H1 (cell line): ENCODE results near the gene DTL. TPM values are rescaled to one million over a fixed set of nuclear protein-coding genes. Genes with fewer than 3 reads are reported as not detected.
A peak's percentile ranks its signal among the peaks of the same experiment; 100 is the strongest.

Experiments used
- ASH2L ChIP-seq: fragments of 200-600, 300-600 bp; sonication (generic); IDR thresholded peaks from one replicate; pipeline ENCODE4 v1.7.1; 2017; ENCODE audit warnings: low read length
- BCL11A ChIP-seq, 2 experiments: IDR thresholded peaks; one replicate each; pipeline ENCODE4 v1.6.1; 2011; ENCODE audit warnings: low read depth in 2 of 2, low read length in 2 of 2, mild to moderate bottlenecking in 2 of 2
- BRCA1 ChIP-seq: IDR thresholded peaks from 2 replicates; pipeline ENCODE4 v1.6.1; 2012; ENCODE audit warnings: low read depth, low read length, improper control_type of control experiment
- CBX8 ChIP-seq: fragments of 300-800, 300-1000 bp; sonication (generic); IDR thresholded peaks from 2 replicates; pipeline ENCODE4 v1.7.1; 2016; ENCODE audit warnings: low read depth, low read length, borderline replicate concordance
- CHD1 ChIP-seq: IDR thresholded peaks from 2 replicates; pipeline ENCODE4 v1.6.1; 2012; ENCODE audit warnings: low read depth, low read length, improper control_type of control experiment
- CHD2 ChIP-seq: IDR thresholded peaks from 2 replicates; pipeline ENCODE4 v1.6.1; 2012; ENCODE audit warnings: low read length, improper control_type of control experiment
- E2F6 ChIP-seq: IDR thresholded peaks from 2 replicates; pipeline ENCODE4 v1.6.1; 2012; ENCODE audit warnings: inconsistent platforms
- EP300 ChIP-seq, 2 experiments: IDR thresholded peaks; 1 replicate in 1 of 2; 2 replicates in 1 of 2; pipeline ENCODE4 v1.6.1; 2011 to 2012; ENCODE audit warnings: low read depth in 2 of 2, low read length in 2 of 2, mild to moderate bottlenecking in 2 of 2, borderline replicate concordance in 1 of 2, inconsistent platforms in 1 of 2, moderate library complexity in 1 of 2
- GTF2F1 ChIP-seq: IDR thresholded peaks from 2 replicates; pipeline ENCODE4 v1.6.1; 2012; ENCODE audit warnings: low read depth, low read length, improper control_type of control experiment, borderline replicate concordance
- HDAC6 ChIP-seq: IDR thresholded peaks from one replicate; pipeline ENCODE4 v1.7.1; 2012; ENCODE audit warnings: low read depth, mild to moderate bottlenecking, inconsistent platforms, low read length, moderate library complexity
- JUN ChIP-seq: IDR thresholded peaks from 2 replicates; pipeline ENCODE4 v1.6.1; 2011; ENCODE audit warnings: low read depth, mild to moderate bottlenecking, improper control_type of control experiment, low read length
- KDM5A ChIP-seq: fragments of 200-600 bp; IDR thresholded peaks from 2 replicates; pipeline ENCODE4 v1.7.1; 2012; ENCODE audit warnings: mild to moderate bottlenecking, low read length, inconsistent platforms, mixed read lengths
- MAFK ChIP-seq: IDR thresholded peaks from 2 replicates; pipeline ENCODE4 v1.6.1; 2012; ENCODE audit warnings: low read depth, mild to moderate bottlenecking, improper control_type of control experiment, low read length
- RNF2 ChIP-seq: fragments of 200-900, 300-1000 bp; sonication (generic); IDR thresholded peaks from 2 replicates; pipeline ENCODE4 v1.7.1; 2016; ENCODE audit warnings: borderline replicate concordance, low read depth, mild to moderate bottlenecking, antibody characterized with exemption, low read length; ENCODE audit not compliant: poor library complexity, severe bottlenecking; ENCODE audit errors: missing control alignments
- RXRA ChIP-seq: IDR thresholded peaks from 2 replicates; pipeline ENCODE4 v1.6.1; 2011; ENCODE audit warnings: low read depth, mild to moderate bottlenecking, low read length, moderate library complexity; ENCODE audit not compliant: insufficient read depth
- SAP30 ChIP-seq: fragments of 300-600 bp; sonication (generic); IDR thresholded peaks from 2 replicates; pipeline ENCODE4 v1.7.1; 2012; ENCODE audit warnings: low read length, moderate library complexity, mild to moderate bottlenecking, inconsistent platforms; ENCODE audit not compliant: insufficient read depth, insufficient replicate concordance
- SIX5 ChIP-seq: IDR thresholded peaks from 2 replicates; pipeline ENCODE4 v1.6.1; 2011; ENCODE audit warnings: mild to moderate bottlenecking, low read depth, low read length
- SRF ChIP-seq: IDR thresholded peaks from 2 replicates; pipeline ENCODE4 v1.6.1; 2011; ENCODE audit warnings: mild to moderate bottlenecking, low read depth, low read length, moderate library complexity
- TAF7 ChIP-seq: optimal IDR thresholded peaks from 2 replicates; pipeline ENCODE3; 2011; ENCODE audit warnings: low read depth, mild to moderate bottlenecking, inconsistent platforms, low read length, moderate library complexity, borderline replicate concordance
- TBP ChIP-seq: IDR thresholded peaks from 2 replicates; pipeline ENCODE4 v1.6.1; 2011; ENCODE audit warnings: low read depth, low read length, improper control_type of control experiment
- USF2 ChIP-seq: IDR thresholded peaks from 2 replicates; pipeline ENCODE4 v1.6.1; 2011; ENCODE audit warnings: low read length, improper control_type of control experiment
- YY1 ChIP-seq: IDR thresholded peaks from 2 replicates; pipeline ENCODE4 v1.6.1; 2011; ENCODE audit warnings: low read depth, mild to moderate bottlenecking, low read length
- polyA plus RNA-seq, 7 experiments: library from polyadenylated mRNA; depleted of rRNA in 3 of 7; stranded (reverse) in 5 of 7; unstranded in 2 of 7; fragments of >200 nt in 5 of 7; fragments of 200-250 nt in 2 of 7; gene quantifications; 1 replicate in 5 of 7; 2 replicates in 1 of 7; 4 replicates in 1 of 7; pipeline versions ENCODE4 v1.2.1 to v1.2.3, GENCODE V29; 2011 to 2013; ENCODE audit warnings: missing spikeins in 2 of 7, mixed read lengths in 2 of 7
- total RNA-seq: library from RNA; stranded (reverse); fragmentation: NEBNext Ultra II Directional; extraction: Animal tissue kit (Norgen Biotek cat#: 25700); gene quantifications from 2 replicates; pipeline ENCODE4 v1.2.1, GENCODE V29; 2021

The DTL gene
- total and polyA plus RNA-seq, 2 of the 8 experiments (the other 6 are each of a cell fraction or from before 2014, with no cell fraction given), result 36.0 to 46.9 TPM

GRCh38 chr1:212035123-212035834 is at the start of gene DTL, which contains the start of gene INTS7 (continued):
- no peak for TF ChIP-seq CHD2
- TF ChIP-seq CBX8, result no peak
- no peak for TF ChIP-seq HDAC6
- peak; percentile 94 for TF ChIP-seq YY1
- no peak for TF ChIP-seq SRF
- TF ChIP-seq JUN, result no peak
- no peak for TF ChIP-seq ASH2L
- no peak for TF ChIP-seq USF2
- TF ChIP-seq BCL11A (IDR thresholded peaks at IDR 0.05; ENCODE audit: low read depth in 2 of 2, low read length in 2 of 2), result no peak
- no peak for TF ChIP-seq RXRA
- TF ChIP-seq KDM5A, result no peak
- no peak for TF ChIP-seq CHD1
- no peak for TF ChIP-seq BRCA1
- no peak; the same call in 1 of the 2 replicates for TF ChIP-seq GTF2F1
- TF ChIP-seq SIX5, result no peak
- TF ChIP-seq EP300 (IDR thresholded peaks at IDR 0.05; ENCODE audit: borderline replicate concordance in 1 of 2, low read depth in 2 of 2, low read length in 2 of 2), result 0 out of 3 replicates have a peak, but pooled peaks of 1 of the 2 experiments have one; percentile 20
- TF ChIP-seq SAP30, result peak; percentile 34
- no peak for TF ChIP-seq MAFK
- peak; percentile 85 for TF ChIP-seq TBP
- TF ChIP-seq RNF2, result no peak
- TF ChIP-seq E2F6, result peak; percentile 54
- peak; percentile 79 for TF ChIP-seq TAF7
